D341Med (cell line): ENCODE data around the gene CCDC187.

Experiments used
- DNase-seq: peaks from one replicate; pipeline ENCODE4 v3.0.0; 2012; ENCODE audit warnings: low spot score

CCDC187 gene

DNA sequence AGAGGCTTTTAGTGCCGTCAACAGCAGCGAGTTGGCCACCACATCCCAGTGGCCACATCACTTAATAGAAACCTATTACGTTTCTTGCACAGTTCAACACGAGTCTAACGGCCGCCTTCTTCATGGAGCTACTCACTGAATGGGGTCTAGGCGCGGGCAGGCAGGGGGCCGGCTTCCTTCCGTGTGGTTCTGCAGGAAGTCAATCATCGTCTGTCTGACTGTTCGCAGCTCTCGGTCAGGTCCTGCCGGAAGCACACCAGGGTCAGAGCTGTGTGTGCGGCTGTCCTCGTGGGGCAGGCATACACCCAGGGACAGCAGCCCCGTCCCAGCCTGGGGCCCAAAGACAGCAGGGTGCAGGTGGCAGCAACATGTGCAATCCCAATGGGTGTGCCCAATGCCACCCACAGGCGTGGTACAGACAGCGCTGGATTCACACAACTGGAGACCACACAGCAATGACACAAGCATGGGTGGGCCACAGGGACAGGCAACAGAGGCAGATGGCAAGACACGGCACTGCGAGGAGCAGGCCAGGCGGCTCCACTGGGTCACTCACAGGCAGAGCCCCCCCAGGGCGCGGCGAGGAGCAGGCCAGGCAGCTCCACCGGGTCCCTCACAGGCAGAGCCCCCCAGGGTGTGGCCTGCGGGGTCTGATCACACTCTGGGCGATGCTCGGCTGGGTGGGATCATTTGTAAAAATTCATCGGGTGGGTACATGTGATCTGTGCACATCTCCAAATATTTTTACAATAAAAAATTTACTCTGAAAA lies 79.8 kb downstream of the CCDC187 start:
- no peak for DNase-seq

DNA sequence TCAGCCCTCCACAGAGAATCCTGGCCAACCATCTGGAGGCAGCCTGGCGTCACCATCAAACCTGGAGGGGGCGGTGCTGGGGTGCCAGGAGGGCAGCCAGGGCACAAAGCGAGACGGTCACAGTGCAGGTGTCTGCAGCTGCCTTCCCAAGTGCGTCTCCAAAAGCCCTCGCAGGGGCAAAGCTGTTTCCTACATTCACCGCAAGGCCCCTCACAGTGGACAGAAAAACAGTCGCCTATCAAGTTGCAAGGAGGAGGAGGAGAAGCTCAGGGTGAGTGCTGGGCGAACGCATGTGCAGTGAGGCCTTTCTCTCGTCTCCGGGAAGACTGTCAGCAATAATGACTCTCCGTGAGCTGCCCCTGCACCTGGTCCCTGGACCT lies 81.0 kb downstream of the CCDC187 start:
- DNase-seq, result no peak

DNA sequence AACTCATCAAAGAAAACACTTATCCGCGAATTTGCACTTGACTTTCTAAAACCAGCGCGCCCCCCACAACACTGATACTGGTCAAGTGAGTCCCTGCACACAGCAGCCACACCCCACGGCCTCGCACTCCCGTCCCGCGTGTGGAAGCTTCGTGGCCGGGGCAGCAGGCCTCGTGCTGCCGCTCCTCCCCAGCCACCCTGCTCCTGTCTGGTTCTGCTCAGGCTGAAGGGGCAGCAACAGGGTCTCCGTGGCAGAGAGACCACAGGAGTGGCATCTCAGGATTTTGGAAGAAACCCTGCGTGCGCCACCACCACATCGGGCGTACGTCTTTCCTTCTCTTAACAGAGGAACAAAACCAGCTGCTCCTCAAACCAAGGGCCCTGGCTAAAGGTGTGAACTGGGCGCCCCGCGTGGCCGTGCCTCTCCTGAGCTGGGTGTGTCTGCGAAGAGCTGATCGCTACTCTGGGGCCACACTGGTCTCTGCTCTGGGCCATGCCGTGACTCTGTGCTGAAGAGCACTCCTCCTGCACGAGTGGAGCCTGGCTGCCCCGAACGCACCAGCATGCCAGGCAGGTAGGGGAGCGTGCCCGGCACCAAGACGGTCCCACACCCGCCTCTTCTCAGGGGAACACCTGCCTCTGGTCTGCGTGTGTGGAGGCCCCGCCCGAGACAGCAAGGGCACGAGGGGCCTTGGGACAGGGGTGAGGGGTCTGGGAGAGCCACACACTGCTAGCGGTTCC lies 81.6 kb downstream of the CCDC187 start:
- no peak for DNase-seq

DNA sequence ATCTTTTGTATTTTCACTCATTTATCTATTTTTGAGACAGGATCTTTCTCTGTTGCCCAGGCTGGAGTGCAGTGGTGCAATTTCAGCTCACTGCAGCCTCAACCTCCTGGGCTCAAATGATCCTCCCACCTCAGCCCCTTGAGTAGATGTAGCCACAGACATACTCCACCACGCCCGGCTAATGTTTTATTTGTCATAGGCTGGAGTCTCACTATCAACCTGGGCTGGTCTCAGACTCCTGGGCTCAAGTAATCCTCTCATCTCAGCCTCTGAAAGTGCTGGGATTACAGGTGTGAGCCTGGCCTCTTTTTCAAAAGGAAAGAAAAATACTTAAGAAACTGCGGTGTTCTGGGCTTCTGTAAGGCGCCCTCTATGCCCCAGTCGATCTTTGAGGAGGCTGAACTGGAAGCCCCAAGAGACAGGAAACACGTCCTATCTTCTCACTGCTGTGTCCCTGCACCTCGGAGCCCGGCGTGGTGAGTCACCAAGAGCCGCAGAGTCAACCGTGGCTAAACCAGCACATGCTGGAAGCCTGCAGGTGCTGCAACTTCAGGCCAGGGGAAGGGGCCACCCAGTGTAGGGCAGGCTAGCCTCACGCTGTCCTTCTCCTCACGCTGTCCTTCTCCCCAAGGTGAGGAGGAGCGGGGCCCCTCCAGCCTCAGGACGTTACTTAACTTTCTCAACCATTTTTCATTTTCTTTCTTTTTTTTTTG lies 83.7 kb downstream of the CCDC187 start:
- no peak for DNase-seq

DNA sequence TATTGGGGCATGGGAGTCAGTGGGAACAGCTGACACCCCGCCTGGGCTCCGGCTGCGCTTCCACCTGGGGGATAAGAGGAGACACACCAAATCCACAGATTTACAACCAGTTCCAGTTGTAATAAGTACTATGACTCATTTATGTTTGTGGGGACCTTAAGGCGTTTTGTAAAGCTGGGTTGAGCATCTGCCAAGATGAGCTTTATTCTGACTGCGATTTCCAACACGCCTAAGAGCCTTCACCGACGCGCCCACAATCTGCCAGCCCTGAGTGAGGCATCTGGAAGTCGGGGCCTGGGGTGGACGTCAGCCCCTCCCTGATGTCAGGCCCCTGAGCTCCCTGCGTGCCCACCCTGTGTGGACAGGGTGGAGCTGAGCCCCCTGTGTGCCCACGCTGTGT lies 84.6 kb downstream of the CCDC187 start:
- DNase-seq, result peak; percentile 80

DNA sequence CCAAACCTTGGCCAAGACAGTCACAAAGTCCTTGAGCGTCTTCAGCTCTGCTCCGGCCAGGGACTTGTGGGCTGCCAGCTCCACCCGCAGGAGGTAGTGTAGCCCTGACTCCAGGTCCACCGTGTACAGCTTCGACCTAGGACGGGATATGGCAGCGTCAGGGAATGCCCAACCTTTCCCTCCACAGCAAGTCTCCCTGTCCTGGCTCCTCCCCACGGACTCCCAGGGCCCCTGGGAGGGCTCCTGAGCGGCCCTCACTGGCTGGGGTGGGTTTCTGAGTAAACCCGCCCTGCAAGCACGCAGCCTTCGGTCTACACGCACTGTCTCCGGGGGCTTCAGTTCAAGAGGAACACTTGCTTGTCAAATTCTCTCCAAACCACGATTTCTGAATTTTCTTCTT lies 85.2 kb downstream of the CCDC187 start:
- peak; percentile 61 for DNase-seq

DNA sequence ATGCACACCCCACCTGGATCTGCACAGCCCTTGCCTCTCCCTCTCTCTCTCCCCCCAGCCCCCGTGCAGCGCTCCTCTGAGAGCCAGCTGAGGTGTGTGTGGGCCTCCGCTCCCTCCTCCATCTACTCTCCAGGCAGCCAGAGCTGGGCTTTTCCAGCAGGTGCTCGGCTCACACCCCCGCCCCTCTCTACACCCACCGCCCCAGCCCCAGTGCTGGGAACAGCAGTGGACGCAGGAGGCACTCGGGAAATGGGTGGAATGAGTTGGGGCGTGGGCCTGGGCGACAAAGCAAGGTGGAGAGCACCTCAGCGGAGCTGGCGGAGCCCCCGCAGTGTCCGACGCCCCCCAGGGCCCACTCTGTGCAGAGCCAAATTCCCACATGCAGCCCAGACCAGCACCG lies 85.6 kb downstream of the CCDC187 start:
- DNase-seq, result no peak

DNA sequence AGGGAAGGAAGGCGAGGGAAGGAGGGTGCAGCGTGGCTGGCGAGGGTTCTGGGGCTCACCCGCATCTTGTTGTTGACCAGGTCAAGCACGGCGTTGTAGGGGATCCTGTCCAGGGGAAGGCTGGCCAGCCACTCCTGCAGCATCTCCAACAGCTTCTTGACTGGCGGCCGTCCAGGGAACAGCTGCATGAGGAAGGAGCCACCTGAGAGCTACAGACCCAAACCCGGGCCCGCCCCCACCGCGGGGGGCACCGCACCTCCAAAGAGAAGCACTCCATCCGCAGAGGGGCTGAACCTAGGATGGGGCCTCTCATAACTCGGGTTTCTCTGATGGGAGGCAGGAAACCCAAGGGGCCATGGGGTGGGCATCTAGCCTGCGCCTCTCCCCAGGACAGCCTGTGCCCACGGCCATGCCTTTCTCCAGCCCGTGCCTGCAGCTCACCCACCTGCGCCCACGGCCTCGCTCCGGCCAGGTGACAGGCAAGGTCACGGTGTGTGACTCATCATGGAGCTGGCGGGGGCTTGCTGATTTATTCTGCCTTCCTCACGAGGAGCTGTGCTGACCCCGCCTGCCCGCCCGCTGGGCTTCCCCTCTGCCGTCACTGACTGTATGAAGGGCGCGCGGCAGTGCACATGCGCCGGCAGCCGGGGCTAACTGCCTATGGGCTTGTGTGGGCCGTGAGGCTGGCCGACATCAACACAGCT lies 87.2 kb downstream of the CCDC187 start:
- DNase-seq, result no peak

DNA sequence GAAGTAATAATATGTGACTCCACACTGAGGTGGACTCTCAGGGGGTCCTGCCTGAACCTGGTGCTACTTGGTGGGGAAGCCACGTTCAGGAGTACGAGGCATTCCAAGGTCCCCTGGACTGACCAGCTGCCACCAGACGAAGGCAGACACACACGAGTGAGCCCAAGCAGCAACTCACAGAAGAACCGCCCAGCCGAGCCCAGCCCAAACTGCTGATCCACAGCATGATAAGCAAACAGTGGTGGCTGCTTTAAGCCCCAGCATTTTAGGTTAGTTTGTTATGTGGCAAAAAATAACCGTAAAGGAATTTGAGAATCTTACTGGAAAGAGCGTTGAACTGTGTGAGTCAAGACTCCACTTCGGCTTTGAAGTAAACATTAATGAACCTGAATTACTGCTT lies 90.2 kb downstream of the CCDC187 start:
- no peak for DNase-seq

DNA sequence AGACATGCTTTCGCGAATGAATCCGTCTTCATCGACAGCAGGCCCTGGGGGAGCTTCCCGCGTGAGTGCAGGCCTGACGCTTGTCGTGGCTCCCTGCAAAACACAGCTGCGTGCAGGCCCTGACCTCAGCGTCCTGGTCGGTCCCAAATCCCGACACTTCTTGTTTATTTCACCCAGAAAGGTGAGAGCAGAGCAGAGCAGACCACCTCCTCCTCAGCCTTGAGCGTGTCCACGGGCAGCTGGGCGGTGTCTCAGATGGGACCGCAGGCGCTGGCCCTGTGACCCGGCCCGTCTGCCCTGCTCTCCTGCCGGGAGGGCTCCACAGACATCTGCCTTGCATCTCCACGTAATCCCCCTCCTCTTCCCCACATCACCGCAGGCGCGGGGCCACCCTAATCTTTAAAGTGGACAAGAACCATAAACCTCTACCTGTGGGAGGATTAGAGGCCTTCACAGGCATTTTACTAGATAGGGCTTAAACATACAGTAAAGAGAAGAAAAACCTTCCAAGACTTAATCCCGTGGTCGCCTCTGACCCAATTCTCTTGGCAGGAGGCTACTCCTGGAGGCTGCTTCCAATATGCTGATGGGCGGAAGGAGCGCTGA lies 91.4 kb downstream of the CCDC187 start:
- DNase-seq, result peak; percentile 68

DNA sequence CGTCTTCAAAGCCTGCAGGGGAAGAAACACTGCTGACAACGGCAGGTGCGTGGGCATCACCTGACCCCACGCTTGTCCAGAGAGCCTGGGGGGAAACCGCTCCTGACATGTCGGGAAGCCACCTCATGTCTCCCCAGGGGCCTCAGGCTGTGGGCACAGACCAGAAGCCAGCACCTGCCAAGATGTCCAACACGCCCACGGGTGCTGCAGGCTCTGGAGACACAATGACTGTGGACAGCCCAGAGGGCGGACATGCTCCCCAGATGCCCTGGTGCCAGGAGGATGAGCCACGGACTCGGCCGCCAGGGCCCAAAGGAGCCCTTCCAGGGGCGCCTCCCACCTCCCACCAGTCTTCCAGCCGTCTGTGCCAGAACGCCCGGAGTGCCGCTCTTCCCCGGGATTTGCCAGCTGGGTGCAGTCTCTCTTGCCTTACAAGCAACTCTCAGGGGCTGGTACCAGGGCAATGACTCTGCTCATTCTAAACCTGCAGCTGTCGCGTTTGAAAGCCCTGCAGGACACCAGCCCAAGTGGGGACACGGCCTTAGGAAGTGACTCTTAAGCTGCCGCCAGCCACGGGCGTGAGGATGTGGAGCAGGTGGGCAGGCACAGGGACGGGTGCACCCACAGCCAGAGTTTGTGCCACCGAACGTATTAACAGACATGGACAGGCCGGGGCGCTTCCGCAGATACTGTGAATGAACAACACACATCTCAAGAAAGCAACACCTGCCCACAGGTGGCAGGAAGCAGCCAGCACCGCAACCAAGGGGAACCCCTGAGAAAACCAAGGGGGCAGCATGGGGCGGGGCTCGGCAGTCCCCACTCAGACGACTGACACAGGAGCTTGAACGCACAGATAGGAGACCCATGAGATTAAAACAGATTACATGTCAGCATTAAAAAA lies 92.2 kb downstream of the CCDC187 start:
- peak; percentile 64 for DNase-seq

DNA sequence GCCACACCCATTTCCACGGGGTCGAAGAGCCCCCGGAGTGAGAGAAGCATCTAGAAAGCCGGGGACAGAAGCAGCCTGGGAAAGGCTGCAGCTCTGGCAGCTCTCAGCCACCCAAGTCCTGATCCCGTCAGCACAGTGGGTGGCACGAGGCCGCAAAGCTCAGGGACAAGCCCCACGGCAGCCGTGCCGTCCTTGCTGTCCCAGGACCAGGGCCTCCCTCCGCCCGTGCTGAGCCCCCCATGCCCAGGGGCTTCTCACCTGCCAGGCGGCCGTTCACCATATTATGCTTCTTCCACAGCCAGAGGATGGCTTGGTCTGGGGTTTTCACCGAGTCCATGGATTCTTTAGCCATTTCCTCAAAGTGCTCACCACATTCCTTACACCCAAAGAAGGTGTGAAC lies 92.9 kb downstream of the CCDC187 start:
- no peak for DNase-seq

DNA sequence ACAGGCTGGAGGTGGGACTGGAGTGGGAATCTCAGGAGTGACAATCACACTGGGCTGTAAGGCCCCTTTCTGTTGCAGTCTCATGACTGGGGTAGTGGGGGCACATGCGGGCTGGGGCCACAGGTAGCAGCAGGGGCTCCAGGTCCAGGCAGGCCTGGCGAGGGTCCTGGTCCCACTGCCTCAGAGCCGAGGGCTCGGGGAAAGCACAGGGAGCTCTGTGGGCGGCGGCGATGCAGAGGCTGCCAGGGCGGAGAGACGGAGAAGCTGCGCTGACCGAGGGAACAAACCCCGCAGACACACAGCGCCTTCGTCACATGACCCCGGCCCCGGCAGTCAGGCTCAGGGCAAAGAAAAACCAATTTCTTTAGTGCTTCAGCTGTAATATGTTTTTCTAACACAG lies 93.6 kb downstream of the CCDC187 start:
- DNase-seq, result no peak

DNA sequence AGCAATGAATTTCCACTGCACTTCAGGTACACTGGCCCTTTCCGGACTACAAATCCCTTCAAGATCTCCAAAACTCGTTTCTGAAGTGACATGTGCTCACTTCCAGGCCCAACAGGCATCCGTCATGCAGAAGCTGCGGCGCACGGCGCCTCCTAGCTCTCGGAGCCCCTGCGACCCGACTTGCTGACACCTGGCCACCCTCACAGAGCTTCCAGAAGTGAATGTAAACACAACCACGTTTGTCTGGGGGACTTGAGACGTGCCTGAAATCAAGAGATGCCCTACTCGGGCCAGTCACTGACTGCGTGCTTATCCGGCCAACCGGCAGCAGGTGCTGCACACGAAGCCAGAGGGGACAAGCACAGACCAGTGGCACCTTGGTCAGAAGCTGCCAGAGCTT lies 94.1 kb downstream of the CCDC187 start:
- DNase-seq, result no peak

DNA sequence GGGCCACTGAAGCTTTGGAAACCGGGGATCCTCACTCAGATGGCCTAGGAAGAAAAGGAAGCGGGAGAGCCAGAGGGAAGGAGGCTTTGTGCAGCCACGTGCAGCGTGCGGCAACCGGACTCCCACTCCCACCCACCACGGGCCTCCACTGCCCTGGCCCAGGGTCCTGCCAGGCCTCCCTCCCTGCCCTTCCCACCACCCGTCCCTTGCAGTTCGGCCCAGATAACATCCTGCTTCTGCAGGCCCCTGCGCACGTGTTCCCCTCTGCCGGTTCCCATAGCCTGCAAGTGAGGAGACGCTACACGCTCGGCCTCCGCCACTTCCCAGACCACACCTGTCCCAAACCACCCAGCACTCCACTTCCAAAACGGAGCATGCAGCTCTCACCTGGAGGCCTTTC lies 94.7 kb downstream of the CCDC187 start:
- DNase-seq, result no peak

DNA sequence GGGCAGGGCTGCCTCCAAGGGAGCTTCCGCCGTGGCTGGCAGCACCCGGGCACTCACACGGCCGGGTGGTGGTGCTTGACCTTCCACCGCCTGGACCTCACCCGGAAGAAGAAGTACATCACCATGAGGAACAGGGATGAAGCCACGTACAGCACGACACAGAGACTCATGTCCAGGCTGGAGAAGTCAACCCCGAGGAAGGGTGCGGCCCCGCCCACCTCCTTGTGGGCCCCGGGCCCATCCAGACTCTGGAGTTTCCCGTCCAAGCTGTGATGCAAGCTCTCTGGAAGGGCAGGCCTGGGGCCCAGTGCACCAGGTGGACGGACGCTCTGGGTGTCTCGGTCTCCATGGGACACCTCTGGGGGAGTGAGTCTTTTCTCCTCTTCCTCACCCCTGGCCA lies 95.2 kb downstream of the CCDC187 start:
- DNase-seq, result no peak

DNA sequence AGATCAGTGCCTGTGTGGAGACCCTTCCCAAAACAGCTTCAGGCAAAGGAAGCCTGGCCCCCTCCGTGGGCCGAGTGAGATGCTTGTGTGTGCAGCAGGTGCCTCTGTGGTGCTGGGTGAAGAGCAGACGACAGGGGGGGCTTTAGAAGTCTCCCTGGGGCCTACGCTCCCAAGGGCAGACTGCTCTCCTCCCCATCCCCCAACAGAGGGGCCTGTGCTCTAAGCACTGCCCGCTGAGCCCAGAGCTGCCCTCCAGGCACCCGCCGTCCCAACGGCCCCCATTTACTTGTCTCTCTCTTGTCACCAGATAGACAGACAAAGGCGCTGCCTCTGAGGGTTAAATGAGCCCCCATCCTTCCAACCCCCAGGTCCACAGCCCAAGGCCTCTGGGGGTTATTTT lies 96.3 kb downstream of the CCDC187 start:
- peak; percentile 70 for DNase-seq

DNA sequence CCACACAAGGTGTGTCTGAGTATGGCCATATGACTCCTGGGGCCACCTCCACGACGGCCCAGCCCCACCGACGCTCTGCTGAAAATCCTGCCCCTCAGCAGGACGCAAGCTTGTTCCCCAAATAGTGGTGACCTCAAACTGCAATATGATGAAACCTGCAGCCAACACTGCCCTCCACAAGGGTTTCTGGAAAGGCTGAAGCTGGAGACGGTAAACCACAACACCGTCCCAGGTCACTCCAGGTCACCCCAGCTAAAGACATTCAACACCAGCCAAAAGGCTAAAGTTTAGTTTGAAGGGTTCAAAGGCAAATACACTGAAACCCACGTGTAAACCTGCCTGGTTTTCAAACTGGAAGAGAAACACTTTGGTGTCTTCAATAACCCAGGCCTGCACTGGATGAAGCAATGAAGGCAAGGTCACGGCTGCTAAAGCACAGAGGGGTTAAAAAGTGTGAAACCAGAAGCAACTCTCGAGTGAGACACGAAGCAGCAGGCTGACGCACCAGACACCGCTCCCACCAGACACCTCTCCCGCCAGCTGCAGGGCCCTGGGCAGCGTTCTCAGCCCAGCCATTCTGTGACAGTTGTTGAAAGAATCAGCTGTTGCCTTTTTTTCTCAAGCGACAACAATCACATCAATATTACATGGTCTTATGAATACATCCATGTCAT lies 97.2 kb downstream of the CCDC187 start:
- no peak for DNase-seq

DNA sequence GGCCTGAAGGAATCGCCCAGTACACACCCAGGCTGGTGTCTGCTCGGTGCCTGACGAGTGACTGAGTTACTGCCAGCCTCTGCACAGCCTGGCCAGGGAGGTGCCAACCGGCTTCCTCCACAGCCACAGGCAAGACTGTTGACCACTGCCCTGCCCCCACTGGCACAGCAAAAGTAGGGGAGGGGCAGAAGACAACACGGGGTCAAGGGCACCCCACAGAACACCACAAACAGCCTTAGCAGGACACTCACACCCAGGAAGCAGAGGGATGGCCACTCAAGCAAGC lies 98.2 kb downstream of the CCDC187 start:
- DNase-seq, result no peak

DNA sequence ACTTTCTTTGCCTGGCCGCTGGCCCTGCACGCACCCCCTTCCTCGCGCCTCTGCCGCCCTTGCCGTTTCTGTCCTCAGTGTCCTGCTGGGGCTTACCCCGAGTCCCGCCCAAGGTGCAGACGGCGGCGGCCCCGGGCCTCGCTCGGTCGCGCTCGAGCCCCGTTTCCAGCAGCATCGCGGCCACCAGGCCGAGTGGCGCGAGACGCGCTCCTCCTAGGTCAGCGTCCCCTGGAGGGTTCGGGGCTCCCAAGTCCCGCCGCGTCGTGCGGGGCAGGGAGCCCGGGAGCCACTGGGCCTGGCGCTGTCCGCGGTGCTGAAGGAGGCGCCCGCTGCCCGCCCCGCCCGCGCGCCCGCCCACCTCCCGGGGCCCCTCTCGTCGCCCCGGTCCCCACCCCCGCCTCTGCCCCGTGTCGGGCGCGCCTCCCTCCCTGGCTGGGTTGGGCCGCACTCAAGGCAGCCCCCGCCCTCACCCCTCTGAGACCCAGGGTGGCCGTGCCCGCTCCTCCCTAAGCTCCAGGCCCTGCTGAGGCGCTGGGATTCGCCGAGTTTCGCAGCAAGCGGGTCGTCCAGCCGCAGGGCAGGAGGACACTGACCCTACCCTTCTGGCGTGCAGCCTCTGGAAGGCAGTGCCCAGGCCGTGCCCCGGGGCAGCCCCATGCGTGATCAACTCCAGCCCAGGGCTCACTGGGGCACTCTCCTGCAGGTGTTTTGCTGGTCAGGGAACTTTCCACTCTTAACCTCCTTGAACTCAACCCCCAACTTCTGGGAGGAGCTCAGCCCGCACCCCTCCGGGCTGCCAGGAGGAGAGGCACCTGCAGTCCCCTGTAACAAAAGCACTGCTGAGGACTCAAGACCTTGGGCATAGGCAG lies 98.8 kb downstream of the CCDC187 start, which contains the start of gene LHX3:
Gene LHX3 (minus strand): TSS at position 291 of the 869 bp plus-strand sequence. CDS start 116 bp downstream, at position 175.
- DNase-seq, result peak; percentile 69
